Endodermal cell (in vitro differentiated cells): ENCODE measurements around the gene TPCN2. TPM values are rescaled to one million over a fixed set of nuclear protein-coding genes. Genes with fewer than 3 reads are reported as not detected.

Experiments
- DNase-seq: peaks from one replicate; pipeline ENCODE4 v3.0.0-alpha.2; 2017
- H3K27ac ChIP-seq: 2 replicates; pipeline ENCODE4 v1.5.1; 2013; ENCODE audit warnings: mild to moderate bottlenecking, low read depth, low read length, moderate library complexity
- H3K27me3 ChIP-seq: 2 replicates; pipeline ENCODE4 v1.6.1; 2013; ENCODE audit warnings: mild to moderate bottlenecking, low read length, moderate library complexity; ENCODE audit not compliant: insufficient read depth, control insufficient read depth, poor library complexity, severe bottlenecking
- H3K36me3 ChIP-seq: 2 replicates; pipeline ENCODE4 v1.7.0; 2013; ENCODE audit warnings: mild to moderate bottlenecking, low read length, moderate library complexity; ENCODE audit not compliant: control insufficient read depth, insufficient read depth
- H3K4me1 ChIP-seq: one replicate; pipeline ENCODE4 v1.7.0; 2013; ENCODE audit warnings: low read length; ENCODE audit not compliant: control insufficient read depth, insufficient read depth
- H3K4me3 ChIP-seq: 2 replicates; pipeline ENCODE4 v1.5.1; 2013; ENCODE audit warnings: mild to moderate bottlenecking, low read length, moderate library complexity
- H3K9ac ChIP-seq: 2 replicates; pipeline ENCODE4 v1.6.1; 2013; ENCODE audit warnings: mild to moderate bottlenecking, low read length, moderate library complexity; ENCODE audit not compliant: poor library complexity, severe bottlenecking; ENCODE audit errors: extremely low read depth
- H3K9me3 ChIP-seq: 2 replicates; pipeline ENCODE4 v1.6.1; 2013; ENCODE audit warnings: mild to moderate bottlenecking, low read length, moderate library complexity; ENCODE audit not compliant: control insufficient read depth
- H3K27ac Mint-ChIP-seq: 2 replicates; pipeline ENCODE4 v1.8.0; 2020; ENCODE audit warnings: mixed read lengths
- H3K27me3 Mint-ChIP-seq: 2 replicates; pipeline ENCODE4 v1.8.0; 2021; ENCODE audit warnings: mild to moderate bottlenecking, mixed read lengths; ENCODE audit not compliant: insufficient read depth
- H3K36me3 Mint-ChIP-seq: 2 replicates; pipeline ENCODE4 v1.8.0; 2020; ENCODE audit warnings: low read depth, mixed read lengths
- H3K4me1 Mint-ChIP-seq: 2 replicates; pipeline ENCODE4 v1.8.0; 2020; ENCODE audit warnings: mixed read lengths
- H3K4me3 Mint-ChIP-seq: 2 replicates; pipeline ENCODE4 v1.8.0; 2020; ENCODE audit warnings: mild to moderate bottlenecking, moderate library complexity, mixed read lengths
- H3K9me3 Mint-ChIP-seq: 2 replicates; pipeline ENCODE4 v1.8.0; 2020; ENCODE audit warnings: mild to moderate bottlenecking, mixed read lengths
- WGBS, 2 experiments: methylation state at CpG; one replicate each; pipeline versions ENCODE4 v1.1.5 to v1.1.7; 2013; ENCODE audit warnings: missing lambda C conversion rate in 2 of 2, mixed read lengths in 1 of 2; ENCODE audit not compliant: insufficient coverage in 1 of 2, insufficient read length in 1 of 2; 5-methylcytosine and 5-hydroxymethylcytosine counted together
- total RNA-seq, 2 donors: library from RNA; stranded (reverse); fragmentation: NEBNext Ultra II Directional in 1 of 2; extraction: Animal tissue kit (Norgen Biotek cat#: 25700) in 1 of 2; gene quantifications; 2 replicates in 1 of 2; 3 replicates in 1 of 2; pipeline ENCODE4 v1.2.1, GENCODE V29; 2021
- TF ChIP-seq, protein P1 (sequence below): fragments of 200-600 bp; sonication (generic); conservative IDR thresholded peaks from 2 replicates; pipeline ENCODE4 v1.5.0; 2021; ENCODE audit warnings: antibody characterized with exemption, mild to moderate bottlenecking

Gene TPCN2
- total RNA-seq, 2 donors from 2014 or later: 20.7 to 27.9 TPM

DNA sequence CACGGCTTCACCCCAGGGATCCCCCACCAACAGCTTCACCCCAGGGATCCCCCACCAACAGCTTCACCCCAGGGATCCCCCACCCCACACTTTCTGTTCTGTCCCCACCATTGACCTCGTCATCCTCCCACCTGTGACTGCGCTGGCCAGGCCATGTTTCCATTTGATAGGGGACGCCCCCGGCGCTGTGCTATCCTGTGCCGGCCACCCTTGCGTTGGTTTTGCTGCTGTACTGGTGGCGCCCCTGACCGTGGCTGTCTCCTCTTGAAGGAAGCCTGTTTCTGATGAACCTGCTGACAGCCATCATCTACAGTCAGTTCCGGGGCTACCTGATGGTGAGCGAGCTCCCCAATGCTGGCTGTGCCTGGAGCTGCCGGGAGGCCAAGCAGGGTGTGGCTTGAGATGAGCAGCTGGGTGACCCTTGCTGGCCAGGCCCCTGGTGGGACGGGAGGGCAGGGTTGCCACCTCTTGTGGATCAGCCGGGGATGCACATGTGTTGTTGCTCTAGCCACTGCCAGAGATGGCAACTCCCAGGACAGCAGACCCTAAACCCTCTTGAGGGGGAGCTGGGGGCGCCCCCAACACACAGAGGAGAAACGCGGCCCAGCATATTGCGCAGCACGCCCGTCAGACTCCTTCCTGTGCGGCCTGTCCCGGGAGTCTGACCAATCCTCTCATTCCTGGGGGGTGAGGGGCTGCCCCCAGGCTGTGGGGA, 22.5 kb downstream of the TPCN2 start:
- H3K4me3 Mint-ChIP-seq: no peak overlapping the region
- Histone ChIP-seq H3K36me3 (peaks cover 27% of the 10 kb centered on the region), H3K9ac (no peak overlapping the region)

GRCh38 chr11:69071956-69072355, 23.2 kb downstream of the TPCN2 start:
- no peak overlapping the region for H3K4me3 Mint-ChIP-seq
- H3K4me1 ChIP-seq: peaks cover 5% of the 10 kb centered on the region
- no peak overlapping the region for H3K9ac ChIP-seq
- WGBS, 2 experiments: 87 to 93% methylated on average over 7 to 13 of the region's 13 CpGs
- DNase-seq: no peak
- no peak overlapping the region for H3K4me3 ChIP-seq
- no peaks in the 10 kb centered on the region for H3K27me3 ChIP-seq
- no peaks in the 10 kb centered on the region for H3K9me3 Mint-ChIP-seq
- H3K27me3 Mint-ChIP-seq: no peaks in the 10 kb centered on the region
- peaks cover 17% of the 10 kb centered on the region for H3K4me1 Mint-ChIP-seq
- peaks cover 27% of the 10 kb centered on the region for H3K36me3 ChIP-seq
- H3K27ac ChIP-seq: no peak overlapping the region
- peaks cover 17% of the 10 kb centered on the region for H3K36me3 Mint-ChIP-seq
- no peaks in the 10 kb centered on the region for H3K9me3 ChIP-seq
- TF ChIP-seq, protein P1, sequence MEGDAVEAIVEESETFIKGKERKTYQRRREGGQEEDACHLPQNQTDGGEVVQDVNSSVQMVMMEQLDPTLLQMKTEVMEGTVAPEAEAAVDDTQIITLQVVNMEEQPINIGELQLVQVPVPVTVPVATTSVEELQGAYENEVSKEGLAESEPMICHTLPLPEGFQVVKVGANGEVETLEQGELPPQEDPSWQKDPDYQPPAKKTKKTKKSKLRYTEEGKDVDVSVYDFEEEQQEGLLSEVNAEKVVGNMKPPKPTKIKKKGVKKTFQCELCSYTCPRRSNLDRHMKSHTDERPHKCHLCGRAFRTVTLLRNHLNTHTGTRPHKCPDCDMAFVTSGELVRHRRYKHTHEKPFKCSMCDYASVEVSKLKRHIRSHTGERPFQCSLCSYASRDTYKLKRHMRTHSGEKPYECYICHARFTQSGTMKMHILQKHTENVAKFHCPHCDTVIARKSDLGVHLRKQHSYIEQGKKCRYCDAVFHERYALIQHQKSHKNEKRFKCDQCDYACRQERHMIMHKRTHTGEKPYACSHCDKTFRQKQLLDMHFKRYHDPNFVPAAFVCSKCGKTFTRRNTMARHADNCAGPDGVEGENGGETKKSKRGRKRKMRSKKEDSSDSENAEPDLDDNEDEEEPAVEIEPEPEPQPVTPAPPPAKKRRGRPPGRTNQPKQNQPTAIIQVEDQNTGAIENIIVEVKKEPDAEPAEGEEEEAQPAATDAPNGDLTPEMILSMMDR: no peak
- peak overlapping the region; percentile 44 for H3K27ac Mint-ChIP-seq

More for the DNA sequence above, 22.5 kb downstream of the TPCN2 start:
- no peaks in the 10 kb centered on the region for H3K27me3 ChIP-seq
- Mint-ChIP-seq H3K4me1 (peaks cover 17% of the 10 kb centered on the region), H3K9me3 (no peaks in the 10 kb centered on the region), H3K27ac (no peak overlapping the region), H3K27me3 (no peaks in the 10 kb centered on the region), H3K36me3 (peaks cover 17% of the 10 kb centered on the region)
- H3K4me1 ChIP-seq: peaks cover 5% of the 10 kb centered on the region
- no peak for DNase-seq
- no peak overlapping the region for H3K27ac ChIP-seq
- TF ChIP-seq, protein P1: no peak
- H3K9me3 ChIP-seq: no peaks in the 10 kb centered on the region
- no peak overlapping the region for H3K4me3 ChIP-seq
- 94 to 96% methylated on average over 18 to 23 of the region's 23 CpGs for WGBS, 2 experiments

DNA sequence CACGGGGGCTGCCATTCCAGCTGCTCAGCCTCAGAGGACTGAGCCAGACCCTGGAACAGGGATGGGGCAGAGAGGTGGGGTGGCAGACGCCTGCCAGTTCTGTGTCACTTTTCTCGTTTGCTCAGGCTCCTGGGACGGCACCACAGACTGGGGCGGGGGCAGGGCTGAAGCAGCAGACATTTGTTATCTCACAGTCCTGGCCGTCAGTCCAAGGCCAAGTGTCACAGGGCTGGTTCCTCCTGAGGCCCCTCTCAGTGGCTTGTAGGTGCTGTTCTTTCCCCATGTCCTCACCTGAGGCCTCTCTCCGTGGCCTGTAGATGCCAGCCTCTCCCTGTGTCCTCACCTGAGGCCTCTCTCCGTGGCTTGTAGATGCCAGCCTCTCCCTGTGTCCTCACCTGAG, 24.7 kb downstream of the TPCN2 start:
- H3K27me3 Mint-ChIP-seq: no peaks in the 10 kb centered on the region
- Histone ChIP-seq H3K9ac (no peak overlapping the region), H3K4me3 (no peak overlapping the region), H3K27ac (no peak overlapping the region), H3K36me3 (peaks cover 36% of the 10 kb centered on the region), H3K27me3 (no peaks in the 10 kb centered on the region), H3K9me3 (no peaks in the 10 kb centered on the region), H3K4me1 (peaks cover 5% of the 10 kb centered on the region)
- H3K36me3 Mint-ChIP-seq: peaks cover 21% of the 10 kb centered on the region
- no peaks in the 10 kb centered on the region for H3K9me3 Mint-ChIP-seq
- peaks cover 17% of the 10 kb centered on the region for H3K4me1 Mint-ChIP-seq
- WGBS, 2 experiments: 81 to 91% methylated on average over 5 to 8 of the region's 8 CpGs
- H3K4me3 Mint-ChIP-seq: no peak overlapping the region
- TF ChIP-seq, protein P1: no peak
- no peak for DNase-seq
- no peak overlapping the region for H3K27ac Mint-ChIP-seq
